SK-N-MC (cell line): ENCODE results near the gene TACR1.

Experiments
- EZH2 ChIP-seq: fragments of 200-600 bp; sonication (generic); IDR thresholded peaks from one replicate; pipeline ENCODE4 v1.6.1; 2017; ENCODE audit warnings: antibody characterized with exemption
- POLR2AphosphoS5 ChIP-seq: IDR thresholded peaks from 2 replicates; pipeline ENCODE4 v1.6.1; 2012; ENCODE audit warnings: mild to moderate bottlenecking, low read depth, low read length, borderline replicate concordance

- TF ChIP-seq EZH2 (no peak), POLR2AphosphoS5 (no peak)
Observed at GRCh38 chr2:75153221-75153620, 46.1 kb downstream of the TACR1 start.
